IMR-90 (cell line): ENCODE data around the gene POLR2C. TPM values are rescaled to one million over a fixed set of nuclear protein-coding genes. Genes with fewer than 3 reads are reported as not detected.

Experiments
- ATAC-seq: fragments of 200-7000 bp; cut with Tn5 transposase; 2 replicates; pipeline ENCODE4 v1.9.1; 2020; ENCODE audit warnings: low read depth, mild to moderate bottlenecking, moderate library complexity
- BruUV-seq: library from RNA; stranded (reverse); fragments of 400-500 nt; replicated peaks from 2 replicates; lab custom pipeline; 2021; lab: Mats Ljungman, UMichigan
- CTCF ChIA-PET: fragments of 300-600 bp; formaldehyde crosslinking; extraction: SDS; loops from one replicate; lab custom pipeline; 2021; ENCODE audit warnings: antibody characterized with exemption; lab: Yijun Ruan, JAX
- POLR2A ChIA-PET: fragments of 300-600 bp; sonication (Branson Sonifier 250); formaldehyde crosslinking; loops from one replicate; lab custom pipeline; 2022; ENCODE audit warnings: antibody characterized with exemption; ENCODE audit not compliant: unreplicated experiment; lab: Charles Lee
- DNase-seq: peaks from one replicate; pipeline ENCODE4 v3.0.0; 2013
- H2AFZ ChIP-seq: replicated peaks from 2 replicates; pipeline ENCODE3; 2013; ENCODE audit warnings: low read length, mild to moderate bottlenecking; ENCODE audit not compliant: poor library complexity
- H2AK5ac ChIP-seq: 2 replicates; pipeline ENCODE4 v1.6.1; 2013; ENCODE audit warnings: low read depth, low read length, inconsistent platforms
- H2AK9ac ChIP-seq: replicated peaks from 2 replicates; pipeline ENCODE3; 2013; ENCODE audit warnings: mild to moderate bottlenecking, low read depth, low read length, moderate library complexity; ENCODE audit not compliant: poor library complexity
- H2BK120ac ChIP-seq: 2 replicates; pipeline ENCODE4 v1.6.1; 2013; ENCODE audit warnings: low read depth, low read length, inconsistent platforms
- H2BK15ac ChIP-seq: 3 replicates; pipeline ENCODE4 v1.6.1; 2013; ENCODE audit warnings: low read depth, low read length, inconsistent platforms
- H2BK20ac ChIP-seq: 2 replicates; pipeline ENCODE4 v1.6.1; 2013; ENCODE audit warnings: low read depth, mild to moderate bottlenecking, inconsistent platforms, low read length, moderate library complexity
- H2BK5ac ChIP-seq: 2 replicates; pipeline ENCODE4 v1.6.1; 2013; ENCODE audit warnings: mild to moderate bottlenecking, low read depth, low read length, inconsistent platforms; ENCODE audit not compliant: poor library complexity, severe bottlenecking
- H3K14ac ChIP-seq: replicated peaks from 2 replicates; pipeline ENCODE4 v1.6.1; 2013; ENCODE audit warnings: low read depth, low read length, inconsistent platforms
- H3K18ac ChIP-seq: 2 replicates; pipeline ENCODE4 v1.6.1; 2013; ENCODE audit warnings: low read depth, low read length, control low read depth
- H3K23ac ChIP-seq: 2 replicates; pipeline ENCODE4 v1.6.1; 2013; ENCODE audit warnings: low read depth, low read length, inconsistent platforms
- H3K27ac ChIP-seq: 2 replicates; pipeline ENCODE4 v1.5.1; 2013; ENCODE audit warnings: mild to moderate bottlenecking, control low read depth, low read length; ENCODE audit not compliant: insufficient read depth
- H3K27me3 ChIP-seq: 2 replicates; pipeline ENCODE4 v1.6.1; 2013; ENCODE audit warnings: low read length; ENCODE audit not compliant: control insufficient read depth, insufficient read depth
- H3K36me3 ChIP-seq: 2 replicates; pipeline ENCODE4 v1.6.1; 2013; ENCODE audit warnings: low read length, mixed read lengths; ENCODE audit not compliant: control insufficient read depth, insufficient read depth
- H3K4ac ChIP-seq: 2 replicates; pipeline ENCODE4 v1.6.1; 2013; ENCODE audit warnings: low read depth, low read length, inconsistent platforms
- H3K4me1 ChIP-seq: 2 replicates; pipeline ENCODE4 v1.6.1; 2013; ENCODE audit warnings: low read length, mixed read lengths; ENCODE audit not compliant: control insufficient read depth, insufficient read depth
- H3K4me2 ChIP-seq: 2 replicates; pipeline ENCODE4 v1.6.1; 2013; ENCODE audit warnings: low read depth, mild to moderate bottlenecking, control low read depth, low read length, moderate library complexity
- H3K4me3 ChIP-seq: 2 replicates; pipeline ENCODE4 v1.5.1; 2013; ENCODE audit warnings: low read depth, mild to moderate bottlenecking, control low read depth, low read length, moderate library complexity; ENCODE audit not compliant: insufficient read depth
- H3K56ac ChIP-seq: 2 replicates; pipeline ENCODE4 v1.6.1; 2013; ENCODE audit warnings: low read length, inconsistent platforms; ENCODE audit not compliant: insufficient read depth; ENCODE audit errors: extremely low read depth
- H3K79me1 ChIP-seq, 2 experiments: 2 replicates each; pipeline ENCODE4 v1.6.1; 2013; ENCODE audit warnings: low read length in 2 of 2, inconsistent platforms in 1 of 2, low read depth in 1 of 2
- H3K9ac ChIP-seq: 2 replicates; pipeline ENCODE4 v1.6.1; 2013; ENCODE audit warnings: low read depth, low read length, control low read depth
- H3K9me1 ChIP-seq: 2 replicates; pipeline ENCODE4 v1.6.1; 2013; ENCODE audit warnings: low read length, inconsistent platforms; ENCODE audit not compliant: insufficient read depth
- H3K9me3 ChIP-seq: 2 replicates; pipeline ENCODE4 v1.6.1; 2013; ENCODE audit warnings: low read length; ENCODE audit not compliant: control insufficient read depth, insufficient read depth
- H4K20me1 ChIP-seq: 2 replicates; pipeline ENCODE4 v1.6.1; 2013; ENCODE audit warnings: low read length, inconsistent platforms; ENCODE audit not compliant: insufficient read depth
- H4K5ac ChIP-seq: 2 replicates; pipeline ENCODE4 v1.6.1; 2013; ENCODE audit warnings: mild to moderate bottlenecking, low read depth, low read length, control low read depth
- H4K8ac ChIP-seq, 2 experiments: 2 replicates each; pipeline ENCODE4 v1.6.1; 2013; ENCODE audit warnings: low read depth in 2 of 2, low read length in 2 of 2, control low read depth in 1 of 2, inconsistent platforms in 1 of 2
- H4K91ac ChIP-seq: 2 replicates; pipeline ENCODE4 v1.6.1; 2013; ENCODE audit warnings: low read depth, low read length, inconsistent platforms; ENCODE audit not compliant: insufficient read depth
- BHLHE40 ChIP-seq: fragments of 150-350 bp; IDR thresholded peaks from 2 replicates; pipeline ENCODE4 v1.6.1; 2016; ENCODE audit warnings: mild to moderate bottlenecking, low read depth, low read length
- CEBPB ChIP-seq: IDR thresholded peaks from 2 replicates; pipeline ENCODE4 v1.6.1; 2012; ENCODE audit warnings: low read depth, low read length, improper control_type of control experiment
- CHD1 ChIP-seq: IDR thresholded peaks from 2 replicates; pipeline ENCODE4 v1.6.1; 2012; ENCODE audit warnings: low read depth, low read length, improper control_type of control experiment
- ELK1 ChIP-seq: fragments of 150-350 bp; IDR thresholded peaks from 2 replicates; pipeline ENCODE4 v1.6.1; 2016; ENCODE audit warnings: low read depth, mild to moderate bottlenecking, low read length, moderate library complexity, borderline replicate concordance
- FOS ChIP-seq: fragments of 150-350 bp; IDR thresholded peaks from 2 replicates; pipeline ENCODE4 v1.6.1; 2016; ENCODE audit warnings: low read depth, low read length
- MAFK ChIP-seq: IDR thresholded peaks from 2 replicates; pipeline ENCODE4 v1.6.1; 2012; ENCODE audit warnings: low read depth, low read length, improper control_type of control experiment
- MAZ ChIP-seq: IDR thresholded peaks from 2 replicates; pipeline ENCODE4 v1.6.1; 2012; ENCODE audit warnings: low read depth, mild to moderate bottlenecking, low read length, improper control_type of control experiment, moderate library complexity, borderline replicate concordance
- MXI1 ChIP-seq: IDR thresholded peaks from 2 replicates; pipeline ENCODE4 v1.6.1; 2012; ENCODE audit warnings: low read depth, mild to moderate bottlenecking, low read length, moderate library complexity, borderline replicate concordance
- NFE2L2 ChIP-seq: fragments of 150-350 bp; IDR thresholded peaks from 2 replicates; pipeline ENCODE4 v1.6.1; 2016; ENCODE audit warnings: low read depth, mild to moderate bottlenecking, low read length
- POLR2A ChIP-seq: IDR thresholded peaks from 2 replicates; pipeline ENCODE4 v1.6.1; 2012; ENCODE audit warnings: mild to moderate bottlenecking, low read depth, low read length
- RAD21 ChIP-seq: IDR thresholded peaks from 2 replicates; pipeline ENCODE4 v1.6.1; 2012; ENCODE audit warnings: low read length, improper control_type of control experiment
- RCOR1 ChIP-seq: IDR thresholded peaks from 2 replicates; pipeline ENCODE4 v1.6.1; 2012; ENCODE audit warnings: mild to moderate bottlenecking, low read length, improper control_type of control experiment; ENCODE audit not compliant: insufficient replicate concordance
- RFX5 ChIP-seq: IDR thresholded peaks from 2 replicates; pipeline ENCODE4 v1.8.0; 2012; ENCODE audit warnings: low read depth, mild to moderate bottlenecking, low read length, moderate library complexity
- SMC3 ChIP-seq: fragments of 150-350 bp; IDR thresholded peaks from 2 replicates; pipeline ENCODE4 v1.6.1; 2016; ENCODE audit warnings: low read depth, mild to moderate bottlenecking, antibody characterized with exemption, low read length, moderate library complexity
- dilution Hi-C: fragments of 300-500 bp; cut with HindIII; formaldehyde crosslinking; loops from one replicate; pipeline ENCODE4 v1.14.3; 2018; ENCODE audit warnings: low sequenced_read_pairs; ENCODE audit not compliant: unreplicated experiment
- in situ Hi-C: fragments of 300-500 bp; cut with MboI; formaldehyde crosslinking; loops from 3 replicates; pipeline ENCODE4 v1.14.3; 2019; ENCODE audit warnings: low sequenced_read_pairs, inconsistent platforms, mixed read lengths
- intact Hi-C: fragments of 100-400 bp; cut with micrococcal nuclease; formaldehyde crosslinking; loops from 2 replicates; pipeline ENCODE4 v1.10.0; 2022
- polyA plus RNA-seq, 3 experiments: library from polyadenylated mRNA; depleted of rRNA; stranded (reverse); fragments of >200 nt; gene quantifications; 2 replicates each; pipeline ENCODE4 v1.2.3, GENCODE V29; 2012; ENCODE audit warnings: low replicate concordance in 1 of 3
- total RNA-seq: library from RNA; depleted of rRNA; stranded (reverse); fragments of >200 nt; gene quantifications from 2 replicates; pipeline ENCODE4 v1.2.3, GENCODE V29; 2012
- TF ChIP-seq, protein P1 (sequence below): conservative IDR thresholded peaks from 2 replicates; pipeline ENCODE4 v1.5.1; 2012; ENCODE audit warnings: mild to moderate bottlenecking, low read depth, low read length, improper control_type of control experiment
- TF ChIP-seq, protein P2 (sequence below): fragments of 150-350 bp; IDR thresholded peaks from 2 replicates; pipeline ENCODE4 v1.6.1; 2017; ENCODE audit warnings: mild to moderate bottlenecking, antibody characterized with exemption, low read length, low read depth

The POLR2C gene
- total and polyA plus RNA-seq, 2 of the 4 experiments (the other 2 are of a cell fraction): 137 to 340 TPM

DNA sequence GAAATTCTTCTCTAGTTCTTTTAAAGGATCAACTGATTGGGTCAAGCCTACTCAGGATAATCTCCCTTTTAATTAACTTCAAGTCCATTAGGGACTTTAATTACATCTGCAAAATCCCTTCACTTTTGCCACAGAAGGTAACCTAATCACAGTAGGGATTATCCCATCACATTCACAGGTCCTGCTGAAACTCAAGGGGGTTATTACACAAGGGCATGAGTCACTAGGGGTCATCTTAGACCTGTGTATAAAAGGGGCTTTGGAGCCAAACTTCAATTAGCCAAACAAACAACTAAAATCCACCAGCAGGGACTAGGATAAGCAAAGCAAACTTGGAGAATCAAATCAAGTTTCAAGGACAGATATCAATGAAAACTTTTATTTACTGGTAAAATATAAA is 34.7 kb upstream of the POLR2C start:
- H3K4me2 ChIP-seq: no peak overlapping the region
- ATAC-seq (no peak; the same call in 1 of the 2 replicates), DNase-seq (peak; percentile 15)
- H3K4me3 ChIP-seq: no peak overlapping the region
- ChIA-PET POLR2A (no interaction called here), CTCF (no interaction called here)
- H3K9me3 ChIP-seq: no peaks in the 10 kb centered on the region
- H2AK9ac ChIP-seq: no peak overlapping the region
- no peak overlapping the region for H3K27ac ChIP-seq
- H2BK15ac ChIP-seq: no peak overlapping the region
- H3K4me1 ChIP-seq: no peaks in the 10 kb centered on the region; the same call in 1 of the 2 replicates
- no TSS peak for BruUV-seq
- intact Hi-C loops: no loop called here
- H4K91ac ChIP-seq: no peak overlapping the region
- H4K20me1 ChIP-seq: no peaks in the 10 kb centered on the region
- TF ChIP-seq RFX5 (no peak), CEBPB (no peak), ELK1 (no peak), RAD21 (no peak), SMC3 (no peak), FOS (no peak), MAFK (no peak), MXI1 (no peak), BHLHE40 (no peak), POLR2A (no peak), RCOR1 (no peak), NFE2L2 (no peak), CHD1 (no peak), MAZ (no peak)
- TF ChIP-seq, protein P1, sequence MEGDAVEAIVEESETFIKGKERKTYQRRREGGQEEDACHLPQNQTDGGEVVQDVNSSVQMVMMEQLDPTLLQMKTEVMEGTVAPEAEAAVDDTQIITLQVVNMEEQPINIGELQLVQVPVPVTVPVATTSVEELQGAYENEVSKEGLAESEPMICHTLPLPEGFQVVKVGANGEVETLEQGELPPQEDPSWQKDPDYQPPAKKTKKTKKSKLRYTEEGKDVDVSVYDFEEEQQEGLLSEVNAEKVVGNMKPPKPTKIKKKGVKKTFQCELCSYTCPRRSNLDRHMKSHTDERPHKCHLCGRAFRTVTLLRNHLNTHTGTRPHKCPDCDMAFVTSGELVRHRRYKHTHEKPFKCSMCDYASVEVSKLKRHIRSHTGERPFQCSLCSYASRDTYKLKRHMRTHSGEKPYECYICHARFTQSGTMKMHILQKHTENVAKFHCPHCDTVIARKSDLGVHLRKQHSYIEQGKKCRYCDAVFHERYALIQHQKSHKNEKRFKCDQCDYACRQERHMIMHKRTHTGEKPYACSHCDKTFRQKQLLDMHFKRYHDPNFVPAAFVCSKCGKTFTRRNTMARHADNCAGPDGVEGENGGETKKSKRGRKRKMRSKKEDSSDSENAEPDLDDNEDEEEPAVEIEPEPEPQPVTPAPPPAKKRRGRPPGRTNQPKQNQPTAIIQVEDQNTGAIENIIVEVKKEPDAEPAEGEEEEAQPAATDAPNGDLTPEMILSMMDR: no peak
- TF ChIP-seq, protein P2, sequence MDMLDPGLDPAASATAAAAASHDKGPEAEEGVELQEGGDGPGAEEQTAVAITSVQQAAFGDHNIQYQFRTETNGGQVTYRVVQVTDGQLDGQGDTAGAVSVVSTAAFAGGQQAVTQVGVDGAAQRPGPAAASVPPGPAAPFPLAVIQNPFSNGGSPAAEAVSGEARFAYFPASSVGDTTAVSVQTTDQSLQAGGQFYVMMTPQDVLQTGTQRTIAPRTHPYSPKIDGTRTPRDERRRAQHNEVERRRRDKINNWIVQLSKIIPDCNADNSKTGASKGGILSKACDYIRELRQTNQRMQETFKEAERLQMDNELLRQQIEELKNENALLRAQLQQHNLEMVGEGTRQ: no peak
- H3K14ac ChIP-seq: no peak overlapping the region
- no peak overlapping the region for H4K8ac ChIP-seq
- H3K27me3 ChIP-seq: no peaks in the 10 kb centered on the region
- in situ Hi-C loops: no loop called here
- no peak overlapping the region for H4K5ac ChIP-seq
- H3K79me1 ChIP-seq: no peaks in the 10 kb centered on the region
- dilution Hi-C loops: no loop called here
- no peak overlapping the region for H2BK5ac ChIP-seq
- no peak overlapping the region for H3K56ac ChIP-seq
- H3K9me1 ChIP-seq: no peaks in the 10 kb centered on the region
- no peak overlapping the region for H3K18ac ChIP-seq
- no peak overlapping the region for H2BK20ac ChIP-seq
- H2AFZ ChIP-seq: no peak overlapping the region
- H3K9ac ChIP-seq: no peak overlapping the region
- no peak overlapping the region for H2AK5ac ChIP-seq
- H3K36me3 ChIP-seq: peaks cover 38% of the 10 kb centered on the region
- no peak overlapping the region for H3K23ac ChIP-seq
- no peak overlapping the region for H3K4ac ChIP-seq
- H2BK120ac ChIP-seq: no peak overlapping the region
